Right forelimb (tissue), 1 donor: ENCODE results near the gene KRT81.
"Not testable (repeated sequence)": the region's sequence is repeated elsewhere in the genome, so short reads cannot be mapped to it uniquely, and the experiment has no call there.

Experiments used
- DNase-seq: peaks from one replicate; pipeline ENCODE4 v3.0.0-alpha.2; 2018

Gene KRT81

DNA sequence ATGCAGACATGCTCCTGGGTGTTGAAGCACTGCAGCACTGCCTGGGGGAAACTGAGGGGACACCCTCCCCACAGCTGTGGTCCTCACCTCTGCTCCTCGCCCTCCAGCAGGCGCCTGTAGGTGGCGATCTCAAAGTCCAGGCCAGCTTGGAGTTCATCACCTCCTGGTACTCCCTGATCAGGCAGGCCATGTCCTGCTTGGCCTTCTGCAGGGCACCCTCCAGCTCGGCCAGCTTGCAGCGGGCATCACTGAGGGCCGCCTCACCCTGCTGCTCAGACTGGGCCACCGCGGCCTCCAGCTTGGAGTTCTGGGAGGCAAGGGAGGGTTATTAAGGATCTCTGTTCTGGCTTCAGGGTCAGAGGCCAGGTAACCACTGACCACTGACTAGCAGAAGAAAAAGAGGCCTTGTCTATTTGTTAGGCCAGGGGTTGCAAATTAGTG, 39.1 kb downstream of the KRT81 start:
- DNase-seq = not testable (repeated sequence)

DNA sequence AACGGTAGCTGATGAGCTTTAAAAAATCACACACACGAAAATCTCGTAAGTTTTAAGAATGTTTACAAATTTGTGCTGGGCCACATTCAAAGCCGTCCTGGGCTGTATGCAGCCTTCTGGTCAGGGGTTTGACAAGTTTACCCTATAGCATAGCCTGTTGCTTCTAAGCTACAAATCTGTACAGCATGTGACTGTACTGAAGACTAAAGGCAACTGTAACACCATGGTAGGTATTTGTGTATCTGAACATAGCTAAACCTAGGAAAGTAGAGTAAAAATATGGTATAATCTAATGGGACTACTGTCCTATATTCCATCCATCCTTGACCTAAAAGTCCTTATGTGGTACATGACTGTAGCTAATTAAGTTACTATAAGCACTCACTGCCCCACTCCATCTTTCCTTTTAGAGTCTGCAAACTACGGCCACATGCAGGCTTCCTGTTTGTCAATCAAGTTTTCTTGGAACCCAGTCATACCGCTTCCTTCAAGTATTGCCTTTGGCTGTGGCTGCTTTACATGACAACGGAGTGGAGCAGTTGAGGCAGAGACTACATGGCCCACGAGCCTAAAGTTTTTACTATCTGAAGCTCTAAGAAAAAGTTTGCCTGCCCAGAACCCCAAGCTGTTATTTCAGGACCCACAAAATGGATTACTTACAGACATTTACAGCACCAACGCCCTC, 39.8 kb downstream of the KRT81 start:
- no peak for DNase-seq

DNA sequence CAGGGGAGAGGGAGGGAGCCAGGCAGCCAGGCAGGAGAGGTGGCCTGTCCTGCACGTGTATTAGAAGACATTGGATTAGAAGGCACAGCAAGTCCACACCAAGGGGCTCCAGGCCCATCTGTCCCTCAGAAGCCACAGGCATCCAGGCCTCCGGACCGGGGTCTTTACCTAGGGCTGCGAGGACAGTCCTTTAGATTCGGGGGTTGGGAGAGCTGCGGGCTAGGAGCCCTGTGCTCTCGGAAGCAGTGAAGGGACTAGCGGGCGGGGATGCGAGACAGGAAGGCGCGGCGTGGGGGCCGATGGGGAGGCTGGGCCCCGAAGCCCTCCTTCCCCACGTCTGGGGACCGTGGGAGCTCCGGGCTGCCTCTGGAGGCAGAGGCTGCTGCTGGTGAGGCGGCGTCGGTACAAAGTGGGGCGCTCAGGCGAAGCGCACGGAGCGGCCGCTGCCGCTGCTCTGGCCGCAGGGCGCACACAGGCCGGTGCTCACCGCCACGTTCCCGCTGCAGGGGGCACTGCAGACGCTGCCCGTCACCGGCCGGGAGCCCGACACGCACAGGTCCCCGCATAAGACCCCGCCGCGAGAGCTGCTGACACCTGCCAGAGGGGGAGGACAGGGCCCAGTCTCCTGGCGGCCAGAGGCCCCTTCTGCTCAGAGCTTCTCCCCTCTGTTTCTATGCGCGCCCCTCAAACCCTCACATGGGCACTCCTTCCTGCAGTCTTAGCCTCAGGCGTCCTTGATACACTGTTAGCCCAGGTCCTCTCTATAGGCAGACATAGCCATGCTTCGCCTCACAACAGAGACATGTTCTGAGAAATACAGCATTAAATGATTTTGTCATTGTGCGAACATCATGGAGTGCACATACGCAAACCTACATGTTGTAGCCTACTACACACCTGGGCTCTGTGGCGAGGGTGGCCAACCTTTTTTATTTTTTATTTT, 41.0 kb downstream of the KRT81 start:
- no peak for DNase-seq

DNA sequence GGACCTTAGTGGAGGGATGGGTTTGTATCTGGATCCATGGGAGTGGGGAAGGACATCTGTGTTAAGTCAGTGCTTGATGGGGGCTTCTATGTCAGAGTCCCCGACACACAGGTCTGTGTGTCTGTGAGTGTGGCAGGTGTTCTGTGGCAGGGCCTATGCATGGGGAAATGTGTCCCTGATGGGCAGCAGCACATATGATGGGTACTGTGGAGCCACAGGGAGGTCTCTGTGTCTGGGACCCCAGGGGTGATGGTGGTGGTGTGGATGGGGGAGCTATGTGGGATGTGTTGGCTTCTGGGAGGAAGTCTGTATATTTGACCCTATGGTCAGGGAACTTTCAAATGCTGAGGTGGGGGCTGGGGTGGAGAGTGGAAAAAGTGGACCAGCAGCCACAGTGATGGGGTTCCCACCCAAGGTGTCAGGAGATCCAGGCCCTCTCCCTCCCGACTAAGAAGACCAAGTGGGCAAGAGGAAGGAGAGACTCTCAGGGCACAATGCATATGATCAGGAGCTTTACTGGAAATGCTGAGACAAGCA, 41.8 kb downstream of the KRT81 start:
- peak; percentile 18 for DNase-seq

DNA sequence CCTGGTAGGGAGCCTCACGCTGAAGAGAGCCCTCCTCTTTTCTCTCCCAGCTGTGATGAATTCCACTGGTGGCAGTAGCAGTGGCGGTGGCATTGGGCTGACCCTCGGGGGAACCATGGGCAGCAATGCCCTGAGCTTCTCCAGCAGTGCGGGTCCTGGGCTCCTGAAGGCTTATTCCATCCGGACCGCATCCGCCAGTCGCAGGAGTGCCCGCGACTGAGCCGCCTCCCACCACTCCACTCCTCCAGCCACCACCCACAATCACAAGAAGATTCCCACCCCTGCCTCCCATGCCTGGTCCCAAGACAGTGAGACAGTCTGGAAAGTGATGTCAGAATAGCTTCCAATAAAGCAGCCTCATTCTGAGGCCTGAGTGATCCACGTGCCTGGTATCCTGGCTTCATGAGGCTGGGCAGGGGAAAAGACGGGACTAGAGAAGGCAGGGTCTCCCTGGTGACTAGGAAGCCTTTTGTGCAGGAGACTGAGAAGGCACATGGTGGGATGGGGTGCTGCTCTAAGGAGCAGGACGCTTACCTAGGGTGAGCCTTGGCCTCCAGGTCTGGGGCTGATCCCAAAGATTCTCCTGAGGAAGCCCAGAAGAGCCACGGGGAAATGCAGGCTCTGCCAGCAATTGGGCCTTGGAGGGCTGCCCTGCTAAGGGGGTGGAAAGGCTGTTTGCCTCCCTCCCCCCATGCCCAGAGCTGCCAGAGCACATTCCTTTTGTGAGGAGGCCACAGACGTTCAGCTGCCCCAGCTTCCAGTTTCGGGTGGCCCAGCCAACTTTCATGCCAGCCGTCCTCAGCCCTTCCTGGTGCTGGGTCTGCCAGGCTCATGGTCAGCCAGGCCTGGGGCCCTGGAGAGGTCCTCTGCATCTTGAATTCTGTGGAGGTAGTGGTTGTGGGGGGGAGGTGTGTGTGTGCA, 42.5 kb downstream of the KRT81 start:
- peak; percentile 57 for DNase-seq

DNA sequence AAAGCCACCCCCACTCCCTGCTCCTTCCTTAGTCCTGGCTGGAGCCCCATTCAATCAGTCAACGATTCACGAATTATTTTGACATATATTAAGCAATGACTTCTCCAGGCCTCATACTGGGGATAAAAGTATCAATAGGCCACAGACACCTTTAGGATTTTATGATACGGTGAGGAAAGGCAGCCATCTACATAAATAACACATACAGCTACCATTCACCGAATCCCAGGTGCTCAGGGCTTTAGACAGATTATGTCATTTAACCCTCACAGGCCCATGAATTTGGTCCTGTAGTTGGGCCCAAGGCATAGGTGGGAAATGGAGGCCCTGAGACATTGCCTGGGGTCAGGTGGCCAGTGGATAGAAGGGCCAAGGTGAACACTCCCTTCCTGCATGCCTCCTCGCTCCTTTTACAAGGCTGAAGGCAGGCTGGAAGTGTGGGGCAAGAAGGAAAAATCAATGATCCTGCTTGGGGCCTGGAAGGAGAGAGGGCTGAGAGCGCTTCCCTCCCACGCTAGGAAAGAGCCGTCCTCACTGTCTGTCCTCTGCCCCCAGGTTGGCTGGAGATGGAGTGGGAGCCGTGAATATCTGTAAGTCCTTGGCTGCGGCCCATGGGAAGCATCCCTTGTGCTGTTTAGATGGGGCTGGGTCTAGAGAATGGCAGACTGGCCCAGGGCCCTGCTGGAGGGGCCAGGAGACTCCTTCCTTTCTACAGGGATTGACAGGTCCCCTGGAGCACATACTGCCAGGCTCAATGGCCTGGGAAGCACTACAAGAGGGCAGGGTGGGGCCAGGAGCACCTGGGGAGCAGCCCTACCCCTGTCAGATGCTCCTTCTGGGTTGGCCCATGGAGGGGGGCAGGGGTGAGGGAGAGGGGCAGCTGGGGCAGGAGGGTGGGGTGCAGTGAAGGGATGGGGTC, 43.5 kb downstream of the KRT81 start:
- DNase-seq = no peak

DNA sequence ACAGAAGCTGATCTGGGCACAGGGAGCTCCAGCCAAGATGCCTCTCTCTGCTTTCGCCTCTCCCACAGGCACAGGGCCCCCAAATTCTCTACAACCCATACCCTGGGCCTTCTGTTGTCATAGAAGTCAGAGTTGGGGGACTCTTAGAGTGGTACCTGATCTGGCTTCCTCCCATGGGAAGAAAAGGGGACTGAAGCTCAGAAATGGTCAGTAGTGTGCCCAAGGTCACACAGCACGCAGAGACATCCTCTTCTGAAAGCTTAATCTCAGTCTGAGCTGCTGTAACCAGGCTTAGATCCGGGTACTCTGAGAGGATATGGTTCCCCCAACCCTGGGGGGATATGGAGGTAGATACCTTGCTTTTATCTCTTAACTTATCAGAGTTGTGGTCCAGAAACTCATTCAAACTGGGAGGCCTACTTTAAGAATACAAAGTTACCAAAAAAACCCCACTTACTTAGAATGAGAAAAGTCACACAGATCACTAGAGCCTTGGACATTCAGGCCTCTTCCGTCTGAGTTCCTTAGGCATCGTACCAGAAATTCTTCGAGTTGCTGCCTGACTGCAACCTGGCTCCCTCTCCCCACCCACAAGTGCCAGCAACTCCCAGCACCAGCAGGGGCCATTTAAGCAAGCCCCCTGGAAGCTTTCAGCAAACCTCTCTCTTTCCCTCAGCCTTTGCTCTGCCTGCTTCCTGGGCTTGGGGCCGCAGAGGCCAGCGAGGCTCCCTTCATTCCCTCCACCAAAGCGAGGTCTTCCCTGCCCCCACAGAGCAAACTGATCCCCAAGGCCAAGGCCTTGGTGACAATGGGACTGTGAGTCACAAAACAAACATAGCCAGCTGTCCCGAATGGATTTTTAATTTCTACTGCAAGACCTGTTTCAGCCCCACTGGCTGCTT, 44.4 kb downstream of the KRT81 start:
- no peak for DNase-seq

DNA sequence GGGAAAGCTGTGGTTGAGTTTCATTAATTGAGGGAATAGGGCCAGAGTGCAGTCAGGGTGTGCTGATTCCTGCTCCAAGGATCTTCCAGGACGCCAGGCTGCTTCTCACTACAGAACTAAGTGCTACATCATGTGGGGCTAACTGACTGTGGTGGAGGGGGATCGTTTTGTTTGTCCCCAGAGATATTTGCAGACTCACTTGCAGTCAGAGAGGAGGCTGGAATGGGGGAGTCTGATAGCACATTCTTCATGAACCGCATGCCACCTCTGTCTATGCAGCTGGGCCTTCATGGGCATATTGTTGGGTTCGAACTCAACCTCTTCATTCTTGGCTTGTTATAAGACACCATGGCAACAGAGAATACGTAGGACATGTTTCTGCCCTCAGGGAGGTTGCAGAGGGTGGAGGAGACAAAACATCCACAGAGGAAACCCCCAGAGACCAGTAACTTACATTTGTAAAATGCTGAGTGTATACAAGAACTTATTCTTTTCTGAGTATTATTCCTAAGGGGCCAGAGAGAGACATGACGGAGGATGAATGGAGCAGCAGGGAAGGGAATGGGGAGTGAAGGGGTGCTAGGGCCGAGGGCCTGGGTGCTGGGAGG, 45.3 kb downstream of the KRT81 start:
- no peak for DNase-seq

DNA sequence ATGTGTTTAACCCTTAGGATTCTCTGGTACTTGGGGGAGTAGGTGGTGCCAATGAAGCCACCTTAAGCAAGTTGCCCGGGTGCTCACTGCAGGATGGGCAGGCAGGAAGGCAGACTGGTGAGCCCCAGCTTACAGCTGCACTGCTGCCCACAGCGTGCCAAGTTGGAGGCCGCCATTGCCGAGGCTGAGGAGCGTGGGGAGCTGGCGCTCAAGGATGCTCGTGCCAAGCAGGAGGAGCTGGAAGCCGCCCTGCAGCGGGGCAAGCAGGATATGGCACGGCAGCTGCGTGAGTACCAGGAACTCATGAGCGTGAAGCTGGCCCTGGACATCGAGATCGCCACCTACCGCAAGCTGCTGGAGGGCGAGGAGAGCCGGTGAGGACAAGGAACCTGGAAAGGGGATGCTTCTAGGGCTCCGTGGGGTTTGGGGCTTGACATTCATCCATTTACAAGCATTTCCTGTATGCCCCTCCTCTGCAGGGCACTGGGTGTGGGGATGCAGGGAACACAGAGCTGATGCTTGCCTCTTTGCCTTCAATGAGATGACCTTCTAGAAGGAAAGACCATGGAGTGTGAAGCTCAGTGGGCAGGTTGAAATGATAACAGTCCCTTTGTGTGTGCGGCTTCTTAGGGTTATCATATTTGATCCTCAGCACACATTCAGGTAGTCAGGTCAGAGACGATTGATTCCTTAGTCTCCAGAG, 45.9 kb downstream of the KRT81 start:
- no peak for DNase-seq

DNA sequence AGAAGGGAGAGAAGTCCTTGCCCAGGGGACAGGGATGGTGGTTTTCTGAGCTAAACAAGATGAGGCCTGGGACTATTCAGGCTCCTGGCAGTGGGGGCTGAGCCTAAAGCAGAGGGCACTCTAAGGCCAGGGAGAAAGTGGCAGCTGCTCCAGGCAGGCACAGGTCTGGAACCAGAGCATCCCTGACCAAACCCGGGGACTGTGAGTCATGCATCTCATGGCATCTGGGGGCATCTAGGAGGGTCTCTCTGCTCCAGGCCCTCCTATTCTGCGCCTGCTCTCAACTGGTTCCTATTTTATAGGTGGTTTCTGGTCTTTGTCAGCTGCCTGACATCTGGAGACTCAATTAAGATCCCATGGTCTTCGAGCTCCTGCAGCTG, 46.7 kb downstream of the KRT81 start:
- no peak for DNase-seq

DNA sequence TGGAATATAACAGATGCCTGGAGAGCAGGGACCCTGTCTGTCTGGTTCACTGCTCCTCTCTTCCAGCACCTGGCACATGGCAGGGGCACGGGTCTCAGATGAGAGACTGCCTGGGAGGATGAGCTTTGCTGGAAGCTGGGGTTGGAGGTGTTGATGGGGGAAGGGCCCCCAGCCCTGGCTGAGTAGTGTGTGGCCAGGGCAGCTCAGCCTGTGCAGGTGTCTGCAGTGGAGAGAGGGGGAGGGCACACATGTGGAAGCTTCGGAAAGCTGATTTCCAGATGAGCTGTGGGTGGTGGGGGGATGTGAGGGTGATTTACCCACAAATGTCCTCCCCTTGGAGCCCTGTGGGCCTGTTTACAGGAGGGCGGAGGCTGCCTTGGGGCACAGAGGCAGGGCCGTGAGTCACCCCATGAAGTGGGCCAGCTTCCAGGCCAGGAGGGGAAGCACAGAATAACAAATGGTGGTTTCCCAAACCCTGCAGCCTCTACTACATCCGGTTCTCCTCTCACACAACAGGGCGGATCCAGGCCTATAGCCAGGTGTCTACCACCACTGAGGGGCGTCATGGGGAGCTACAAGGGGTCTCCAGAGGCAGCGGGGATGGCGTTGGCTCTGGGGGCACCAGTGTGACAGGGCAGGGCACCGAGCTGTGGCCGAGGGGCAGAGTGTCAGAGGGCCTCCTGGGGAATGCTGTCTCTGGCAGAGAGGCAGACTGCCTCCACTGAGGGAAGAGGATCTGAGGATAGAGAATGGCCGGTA, 47.3 kb downstream of the KRT81 start:
- no peak for DNase-seq

DNA sequence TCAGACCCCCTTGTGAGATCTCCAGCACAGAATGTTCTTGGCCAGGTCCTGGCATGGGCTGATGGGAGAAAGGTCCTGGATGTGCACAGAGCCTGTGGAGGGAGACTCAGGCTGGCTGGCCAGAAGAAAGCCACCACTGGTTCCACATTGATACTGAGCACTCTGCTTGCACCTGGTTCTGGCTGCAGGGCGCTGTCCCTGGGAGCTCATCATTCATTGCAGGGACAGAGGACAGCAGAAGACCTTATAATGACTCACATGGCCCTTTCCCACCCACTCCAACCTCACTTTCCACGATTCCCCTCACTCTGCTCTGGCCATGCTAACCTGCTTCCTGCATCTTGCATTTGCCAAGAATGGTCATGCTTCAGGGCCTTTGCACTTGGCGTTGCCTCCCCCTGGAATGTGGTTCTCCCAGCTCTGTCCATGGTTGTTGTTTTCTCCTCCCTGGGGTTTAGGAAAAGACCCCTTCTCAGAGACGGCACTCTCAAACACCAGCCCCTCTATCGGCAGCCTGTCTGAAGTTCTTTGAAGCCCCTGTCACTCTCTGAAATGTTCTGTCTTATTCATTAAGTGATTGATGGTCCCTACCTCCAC, 48.0 kb downstream of the KRT81 start:
- no peak for DNase-seq

DNA sequence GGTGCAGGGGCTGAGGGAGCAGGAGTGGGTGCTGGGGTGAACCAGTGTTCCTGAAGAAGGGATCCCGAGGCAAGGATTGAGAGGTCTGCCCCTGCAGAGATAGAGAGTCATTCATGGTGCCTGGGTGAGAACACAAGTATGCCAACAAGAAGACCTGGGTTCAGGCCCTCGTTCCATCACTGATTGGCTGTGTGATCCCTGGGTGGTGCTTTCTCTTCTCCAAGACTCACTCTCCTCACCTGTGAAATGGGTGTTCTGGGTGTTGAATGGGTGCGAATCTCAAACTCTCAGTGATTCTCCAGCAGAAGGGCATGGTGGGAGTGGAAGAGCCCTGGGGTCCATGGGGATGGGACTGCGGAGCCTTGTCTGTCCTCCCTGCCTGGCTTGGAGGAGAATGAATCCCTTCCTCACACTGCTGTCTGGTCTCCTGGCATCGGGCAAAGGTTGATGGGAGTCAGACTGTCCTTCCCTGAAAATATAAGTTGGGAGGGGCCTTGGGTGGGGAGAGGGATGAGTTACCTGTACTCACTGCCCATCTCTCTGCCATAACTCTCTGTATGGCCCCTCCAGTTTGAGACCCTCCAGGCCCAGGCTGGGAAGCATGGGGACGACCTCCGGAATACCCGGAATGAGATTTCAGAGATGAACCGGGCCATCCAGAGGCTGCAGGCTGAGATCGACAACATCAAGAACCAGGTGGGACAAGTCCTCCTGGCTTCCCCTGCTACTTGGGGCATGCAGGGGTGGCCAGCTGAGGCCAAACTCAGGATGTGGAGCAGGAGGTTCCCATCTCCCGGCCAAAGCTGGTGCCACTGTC, 48.7 kb downstream of the KRT81 start:
- no peak for DNase-seq

DNA sequence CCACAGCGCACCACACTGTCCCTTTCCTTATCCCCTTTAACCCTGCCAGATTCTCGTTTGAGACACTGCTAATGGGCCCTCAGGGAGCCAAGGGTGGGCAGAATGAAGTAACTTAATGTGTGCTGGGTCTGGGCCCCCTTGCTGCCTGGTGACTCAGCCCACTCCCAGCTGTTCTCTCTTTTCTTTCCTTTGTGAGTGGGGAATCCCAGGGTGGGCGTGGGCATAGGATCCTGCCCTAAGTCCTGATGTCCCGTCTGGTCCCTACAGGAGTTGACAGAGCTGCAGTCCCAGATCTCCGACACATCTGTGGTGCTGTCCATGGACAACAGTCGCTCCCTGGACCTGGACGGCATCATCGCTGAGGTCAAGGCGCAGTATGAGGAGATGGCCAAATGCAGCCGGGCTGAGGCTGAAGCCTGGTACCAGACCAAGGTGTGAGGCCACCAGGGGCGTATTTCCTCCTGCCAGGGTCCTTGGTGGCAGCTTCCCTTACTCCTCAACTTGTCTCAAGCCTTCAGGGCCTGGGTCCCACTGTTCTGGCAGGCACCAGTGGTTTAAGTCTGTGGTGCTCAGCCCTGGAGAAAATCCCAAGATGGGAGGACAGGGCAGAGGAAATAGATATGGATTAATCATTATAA, 50.0 kb downstream of the KRT81 start:
- DNase-seq = no peak

DNA sequence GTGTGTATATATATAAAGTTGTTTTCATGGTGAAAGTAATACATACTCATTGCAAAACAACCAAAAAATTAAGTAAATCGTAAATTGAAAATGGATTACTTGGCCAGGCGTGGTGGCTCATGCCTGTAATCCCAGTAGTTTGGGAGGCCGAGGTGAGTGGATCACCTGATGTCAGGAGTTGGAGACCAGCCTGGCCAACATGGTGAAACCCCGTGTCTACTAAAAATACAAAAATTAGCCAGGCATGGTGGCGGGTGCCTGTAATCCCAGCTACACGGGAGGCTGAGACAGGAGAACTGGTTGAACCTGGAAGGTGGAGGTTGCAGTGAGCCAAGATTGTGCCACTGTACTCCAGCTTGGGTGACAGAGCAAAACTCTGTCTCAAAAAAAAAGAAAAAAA, 51.1 kb downstream of the KRT81 start:
- not testable (repeated sequence) for DNase-seq

DNA sequence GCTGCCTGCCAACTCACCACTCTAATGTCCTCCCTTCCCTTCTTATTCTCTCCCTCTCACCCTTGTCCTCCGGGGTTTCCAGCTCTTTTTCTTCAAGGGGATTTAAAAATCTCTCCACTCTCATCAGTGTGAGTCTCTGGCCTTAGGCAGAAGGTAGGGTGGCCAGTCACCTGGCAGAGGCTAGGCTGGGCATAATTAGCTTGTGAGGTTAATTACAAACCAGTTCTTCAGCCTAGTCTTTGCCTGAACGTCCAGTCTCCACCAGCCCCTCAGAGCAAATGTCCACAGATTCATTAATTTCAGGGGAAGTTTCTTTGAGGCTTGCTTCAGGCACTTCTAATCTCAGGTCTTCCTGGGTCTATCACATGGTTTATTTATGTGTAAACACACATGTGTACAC, 51.6 kb downstream of the KRT81 start:
- no peak for DNase-seq
